Measurements from ENCODE around the gene EEFSEC.

Gene EEFSEC

DNA sequence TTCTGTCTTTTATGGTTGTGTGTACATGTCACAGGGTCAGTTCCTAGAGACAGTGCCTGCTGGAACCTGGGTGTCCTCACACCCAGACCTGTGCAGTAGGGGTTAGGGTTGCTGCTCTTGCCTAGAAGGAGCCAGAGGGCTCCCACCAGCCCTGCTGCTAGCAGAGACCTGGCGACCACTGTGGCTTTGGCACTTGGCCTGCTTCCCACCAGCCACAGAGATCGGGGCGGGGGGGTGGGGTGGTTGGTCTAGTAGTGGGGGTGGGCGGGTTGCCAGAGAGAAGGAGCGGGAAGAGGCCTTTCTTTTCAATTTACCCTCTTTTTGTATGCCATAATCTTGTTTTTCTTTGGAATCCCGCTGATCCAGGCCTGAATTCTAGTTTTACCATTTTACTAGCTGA lies 29.4 kb downstream of the EEFSEC start:
- DNase-seq (ENCODE audit: low read depth in 2 of 3, low spot score in 1 of 3), result no peak

GRCh38 chr3:128185630-128186447 lies 32.6 kb downstream of the EEFSEC start:
- no peak for DNase-seq (ENCODE audit: low read depth in 2 of 3, low spot score in 1 of 3)

- no peak for DNase-seq (ENCODE audit: low read depth in 2 of 3, low spot score in 1 of 3)
These were observed 34.2 kb downstream of the EEFSEC start for GRCh38 chr3:128187495-128187894.

GRCh38 chr3:128188326-128188725 lies 35.0 kb downstream of the EEFSEC start:
- no peak for DNase-seq (ENCODE audit: low read depth in 2 of 3, low spot score in 1 of 3)

GRCh38 chr3:128188956-128189355 lies 35.7 kb downstream of the EEFSEC start:
- DNase-seq (ENCODE audit: low read depth in 2 of 3, low spot score in 1 of 3), result no peak

- DNase-seq (ENCODE audit: low read depth in 2 of 3, low spot score in 1 of 3), result no peak
These were observed 37.2 kb downstream of the EEFSEC start for GRCh38 chr3:128190501-128190900.

- no peak for DNase-seq (ENCODE audit: low read depth in 2 of 3, low spot score in 1 of 3)
These were observed 38.9 kb downstream of the EEFSEC start for GRCh38 chr3:128192131-128192530.

DNA sequence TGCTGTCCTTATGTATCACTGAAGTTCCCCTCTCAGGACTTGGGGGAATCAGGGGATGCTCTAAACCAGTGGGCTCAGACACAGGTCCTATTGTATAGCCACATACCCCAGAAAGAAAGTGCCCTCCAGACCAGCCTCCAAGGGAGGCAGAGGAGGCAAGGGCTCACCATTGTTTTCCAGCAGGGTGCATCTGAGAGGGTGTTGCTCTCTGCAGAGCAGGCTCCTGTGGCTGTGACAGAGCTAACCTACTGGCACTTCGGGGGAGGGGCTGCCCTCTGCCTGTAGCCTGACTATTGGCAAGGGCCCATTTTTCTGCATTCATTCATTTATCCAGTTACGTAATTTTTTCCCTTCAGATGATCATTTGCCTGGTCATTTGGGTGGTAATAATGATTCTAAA lies 39.9 kb downstream of the EEFSEC start:
- no peak for DNase-seq (ENCODE audit: low read depth in 2 of 3, low spot score in 1 of 3)

DNA sequence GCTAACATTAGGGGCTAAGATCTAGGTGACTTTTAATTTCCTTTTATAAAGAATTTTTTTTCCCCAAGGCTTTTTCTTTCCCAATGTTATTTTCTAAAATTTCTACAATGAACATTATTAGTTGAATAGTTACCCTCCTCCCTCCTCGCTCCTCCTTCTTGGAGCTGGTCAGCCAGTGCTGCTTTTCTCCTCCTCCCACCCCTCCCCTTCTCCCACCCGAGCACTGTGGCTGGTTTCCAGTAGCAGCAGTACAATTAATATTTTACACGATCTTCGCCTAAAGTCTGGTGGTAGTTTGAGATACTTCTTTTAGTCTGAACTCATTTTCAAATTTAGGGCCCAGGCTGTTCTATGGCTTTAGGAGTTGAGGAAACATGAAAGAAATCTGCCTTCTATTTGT lies 41.6 kb downstream of the EEFSEC start:
- DNase-seq (ENCODE audit: low read depth in 2 of 3, low spot score in 1 of 3), result no peak

- no peak for DNase-seq (ENCODE audit: low read depth in 2 of 3, low spot score in 1 of 3)
These were observed 42.1 kb downstream of the EEFSEC start for GRCh38 chr3:128195369-128195768.

DNA sequence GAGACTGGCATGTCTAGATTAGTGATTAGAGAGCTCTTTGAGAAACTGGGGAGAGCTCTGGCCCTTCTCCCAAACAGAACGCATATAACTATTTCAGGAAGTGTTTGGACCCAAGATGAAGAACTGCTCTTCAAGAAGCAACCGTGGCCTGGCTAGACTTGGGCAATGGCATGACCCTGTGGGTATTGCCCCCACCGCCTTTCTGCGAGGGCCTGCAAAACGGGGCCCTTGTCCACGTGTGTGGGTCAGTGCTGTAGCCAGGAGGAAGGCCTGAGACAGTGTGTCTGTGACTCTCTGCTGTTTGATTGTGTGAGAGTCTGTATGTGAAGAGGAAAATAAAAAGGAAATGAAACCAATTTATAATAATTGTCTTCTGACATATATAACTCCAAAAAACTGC lies 42.5 kb downstream of the EEFSEC start:
- DNase-seq (ENCODE audit: low read depth in 2 of 3, low spot score in 1 of 3), result no peak

DNA sequence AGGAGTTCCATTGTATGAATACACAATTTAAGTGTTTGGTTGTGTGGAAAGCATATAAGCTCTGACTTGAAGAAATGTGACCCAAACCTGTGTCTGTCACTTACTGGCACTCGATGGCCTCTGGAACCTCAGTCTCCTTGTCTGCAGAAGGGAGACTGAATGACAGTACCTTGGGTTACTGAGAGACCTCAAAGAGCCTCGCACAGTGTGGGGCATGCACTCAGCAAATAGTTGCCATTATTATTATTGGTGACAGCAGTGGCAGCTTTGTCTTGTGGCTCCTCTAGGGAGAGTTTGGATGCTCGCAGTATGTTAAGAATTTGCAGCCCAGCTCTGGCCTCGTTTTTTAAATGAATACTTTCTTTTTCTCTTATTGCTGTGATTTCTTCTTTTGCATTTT lies 43.4 kb downstream of the EEFSEC start:
- DNase-seq (ENCODE audit: low read depth in 2 of 3, low spot score in 1 of 3), result no peak

- no peak for DNase-seq (ENCODE audit: low read depth in 2 of 3, low spot score in 1 of 3)
These were observed 44.6 kb downstream of the EEFSEC start for GRCh38 chr3:128197855-128198254.

GRCh38 chr3:128198313-128198712 lies 45.0 kb downstream of the EEFSEC start:
- no peak for DNase-seq (ENCODE audit: low read depth in 2 of 3, low spot score in 1 of 3)

GRCh38 chr3:128199110-128199509 lies 45.8 kb downstream of the EEFSEC start:
- DNase-seq (ENCODE audit: low read depth in 2 of 3, low spot score in 1 of 3), result no peak

DNA sequence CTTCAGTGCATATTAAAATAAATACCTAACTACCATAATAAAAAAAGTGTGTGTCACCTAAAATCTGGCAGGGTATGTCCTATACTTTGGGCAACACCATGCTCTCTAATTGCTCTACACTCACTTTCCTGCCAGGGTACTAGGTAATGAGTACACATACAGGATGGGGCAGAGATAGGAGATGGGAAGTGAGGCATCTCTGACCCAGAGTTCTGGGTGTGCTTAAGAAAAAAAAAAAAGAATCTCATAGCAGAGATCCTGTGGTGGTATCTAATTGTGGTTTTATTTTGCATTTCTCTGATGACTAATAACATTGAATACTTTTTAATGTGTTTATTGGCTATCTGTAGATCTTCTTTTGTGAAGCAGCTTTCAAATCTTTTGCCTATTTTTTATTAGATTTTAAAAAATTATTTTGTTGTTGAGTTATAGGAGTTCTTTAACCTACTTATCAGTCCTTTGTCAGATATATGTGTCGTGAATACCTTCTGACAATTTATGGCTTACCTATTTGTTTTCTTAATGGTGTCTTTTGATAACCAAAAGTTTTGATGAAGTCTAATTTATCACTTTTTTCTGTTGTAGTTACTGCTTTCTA lies 48.0 kb downstream of the EEFSEC start:
- DNase-seq (ENCODE audit: low read depth in 2 of 3, low spot score in 1 of 3), result no peak

DNA sequence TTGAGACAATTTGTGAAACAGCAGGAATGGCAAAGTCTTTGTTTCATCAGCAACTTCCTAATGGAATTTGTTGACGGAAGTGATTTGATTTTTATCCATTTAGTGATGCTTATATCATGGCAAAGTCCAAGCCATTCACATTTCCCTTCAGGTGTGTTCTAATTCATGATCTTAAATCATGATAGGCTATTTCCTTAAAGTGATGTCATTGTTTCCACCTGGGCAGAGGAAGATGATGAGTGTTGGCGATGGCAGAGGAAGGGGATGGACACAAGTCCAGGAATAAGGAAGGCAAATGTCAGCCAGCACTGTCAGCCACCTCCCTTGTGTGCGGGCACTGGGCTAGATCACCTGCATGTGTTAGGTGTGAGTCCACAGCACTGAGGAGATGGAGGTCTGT lies 49.9 kb downstream of the EEFSEC start:
- no peak for DNase-seq (ENCODE audit: low read depth in 2 of 3, low spot score in 1 of 3)

DNA sequence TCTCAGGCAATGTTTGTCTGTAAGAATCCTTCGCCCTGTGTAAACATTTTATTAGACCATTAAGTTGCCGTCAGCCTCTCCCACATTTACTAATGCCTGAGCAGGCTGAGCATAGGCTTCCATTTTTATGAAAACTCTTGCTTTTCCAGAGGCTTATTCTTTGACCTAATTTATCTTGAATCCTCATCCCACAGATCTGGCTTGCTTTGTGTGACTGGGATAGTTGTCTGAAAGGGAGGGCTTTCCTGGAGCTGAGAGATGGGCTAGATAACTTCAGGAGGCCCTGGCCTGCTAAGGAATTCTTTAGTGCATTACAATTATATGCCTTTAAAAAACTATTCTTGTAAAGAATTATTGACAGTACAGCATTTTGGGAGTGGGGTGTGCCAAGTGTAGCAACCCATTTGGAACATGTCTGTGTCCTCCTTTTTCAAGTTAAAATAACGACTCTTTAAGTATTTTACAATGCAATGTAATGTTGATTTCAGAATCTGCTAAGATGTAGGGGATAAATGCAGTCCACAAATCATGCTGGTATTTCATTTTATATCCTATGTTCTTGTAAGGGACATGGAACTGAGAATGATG lies 52.4 kb downstream of the EEFSEC start:
- DNase-seq (ENCODE audit: low read depth in 2 of 3, low spot score in 1 of 3), result no peak

DNA sequence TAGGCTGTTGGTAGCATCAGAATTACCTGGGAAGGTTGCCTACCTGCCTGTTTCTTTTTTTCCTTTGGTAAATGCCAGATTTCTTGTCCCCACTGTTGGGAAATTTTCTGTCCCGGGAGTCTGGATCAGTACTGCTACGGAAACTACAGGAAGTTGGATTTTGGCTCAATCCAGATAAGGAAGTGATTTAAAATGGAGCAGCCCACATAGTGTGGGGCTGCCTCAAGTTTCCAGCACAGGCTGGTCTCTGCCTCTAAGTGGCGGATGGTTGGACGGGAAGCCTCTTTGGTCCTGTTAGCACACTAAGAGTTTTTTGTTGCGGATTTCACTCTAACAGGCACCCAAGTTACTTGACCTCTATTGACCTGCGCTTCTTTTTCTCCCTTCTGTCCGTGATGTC lies 54.7 kb downstream of the EEFSEC start:
- DNase-seq (ENCODE audit: low read depth in 2 of 3, low spot score in 1 of 3), result no peak

DNA sequence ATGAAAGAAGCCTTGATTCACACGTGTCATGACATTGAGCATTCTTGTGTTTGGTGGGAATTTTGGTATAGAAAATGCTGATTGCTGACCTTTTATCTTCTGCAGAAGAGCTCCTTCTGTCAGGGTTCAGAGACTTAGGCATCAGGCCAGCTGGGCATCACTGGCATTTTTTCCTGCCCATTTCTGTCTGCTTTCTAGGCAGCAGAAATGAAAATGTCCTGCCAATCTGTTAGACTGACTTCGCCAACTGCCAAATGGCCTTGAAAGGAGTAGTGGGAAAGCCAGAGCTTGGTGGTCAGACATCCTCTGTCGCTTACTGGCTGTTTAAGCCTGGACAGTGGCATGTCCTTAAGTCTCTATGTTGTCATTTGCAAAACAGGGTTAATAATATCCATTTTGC lies 57.4 kb downstream of the EEFSEC start:
- DNase-seq (ENCODE audit: low read depth in 2 of 3, low spot score in 1 of 3), result no peak

GRCh38 chr3:128214056-128214455 lies 60.8 kb downstream of the EEFSEC start:
- no peak for DNase-seq (ENCODE audit: low read depth in 2 of 3, low spot score in 1 of 3)

DNA sequence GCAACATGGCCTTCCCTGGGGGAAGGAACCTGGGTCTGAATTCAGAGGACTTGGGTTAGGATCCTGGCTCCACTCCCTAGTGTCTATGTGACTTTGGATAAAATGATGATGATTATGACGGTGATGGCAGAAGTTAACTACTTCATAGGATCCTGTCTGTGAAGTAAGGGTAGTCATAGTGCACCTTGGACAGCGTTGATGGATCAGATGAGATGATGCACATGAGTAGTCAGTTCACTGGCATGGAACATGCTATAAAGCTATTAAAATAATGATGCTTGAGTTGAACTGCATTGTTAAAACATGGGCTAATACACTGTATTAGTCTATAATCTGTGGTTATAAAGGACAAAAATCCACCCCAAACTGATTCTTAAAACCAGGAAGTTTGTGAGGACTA lies 62.0 kb downstream of the EEFSEC start:
- no peak for DNase-seq (ENCODE audit: low read depth in 2 of 3, low spot score in 1 of 3)
